GM21528 (cell line): ENCODE results near the gene HOPX.
"Not testable (repeated sequence)": the region's sequence is repeated elsewhere in the genome, so short reads cannot be mapped to it uniquely, and the experiment has no call there.

Experiments
- ATAC-seq: cut with Tn5 transposase; IDR thresholded peaks from one replicate; pipeline ENCODE4 v1.9.1; 2021; ENCODE audit warnings: mild to moderate bottlenecking, moderate library complexity; ENCODE audit not compliant: unreplicated experiment, low FRiP score

Gene HOPX

GRCh38 chr4:56689201-56689969, 8.3 kb upstream of the HOPX start:
- ATAC-seq: no peak

- no peak for ATAC-seq
Measured at GRCh38 chr4:56688094-56688647, 7.1 kb upstream of the HOPX start.

GRCh38 chr4:56686537-56687231, 5.6 kb upstream of the HOPX start:
- no peak for ATAC-seq

- no peak for ATAC-seq
Measured at GRCh38 chr4:56684320-56685050, 3.4 kb upstream of the HOPX start.

GRCh38 chr4:56683455-56683854, 2.4 kb upstream of the HOPX start:
- ATAC-seq: no peak

GRCh38 chr4:56681853-56682525, 893 bp upstream of the HOPX start:
- ATAC-seq: no peak

GRCh38 chr4:56680266-56680665, 830 bp downstream of the HOPX start:
- no peak for ATAC-seq

- ATAC-seq: no peak
Measured at GRCh38 chr4:56677711-56678110, 3.4 kb downstream of the HOPX start.

- ATAC-seq: no peak
Measured at GRCh38 chr4:56674984-56675383, 6.1 kb downstream of the HOPX start.

- ATAC-seq: no peak
Measured at GRCh38 chr4:56671860-56672259, 9.2 kb downstream of the HOPX start.

GRCh38 chr4:56671373-56671772, 9.7 kb downstream of the HOPX start:
- no peak for ATAC-seq

GRCh38 chr4:56668267-56668666, 12.8 kb downstream of the HOPX start:
- no peak for ATAC-seq

- not testable (repeated sequence) for ATAC-seq
Measured at GRCh38 chr4:56667396-56667795, 13.7 kb downstream of the HOPX start.

- no peak for ATAC-seq
Measured at GRCh38 chr4:56666279-56666678, 14.8 kb downstream of the HOPX start.

GRCh38 chr4:56665781-56666180, 15.3 kb downstream of the HOPX start:
- no peak for ATAC-seq

- no peak for ATAC-seq
Measured at GRCh38 chr4:56662782-56663468, 18.2 kb downstream of the HOPX start.

GRCh38 chr4:56659946-56660345, 21.1 kb downstream of the HOPX start:
- no peak for ATAC-seq

- ATAC-seq: no peak
Measured at GRCh38 chr4:56658528-56658927, 22.6 kb downstream of the HOPX start.

GRCh38 chr4:56657818-56658217, 23.3 kb downstream of the HOPX start:
- ATAC-seq: no peak

GRCh38 chr4:56657128-56657527, 24.0 kb downstream of the HOPX start:
- no peak for ATAC-seq
